GM21515 (cell line): ENCODE data around the gene TBCCD1.

Experiments
- ATAC-seq: cut with Tn5 transposase; IDR thresholded peaks from one replicate; pipeline ENCODE4 v1.9.1; 2021; ENCODE audit not compliant: unreplicated experiment

TBCCD1 gene

GRCh38 chr3:186567072-186567921, at the start of gene TBCCD1:
Gene TBCCD1, minus strand, starts transcription at chr3:186567339. Its CDS starts 3,010 bp downstream, at chr3:186564329.
- ATAC-seq, result peak; percentile 52

- no peak for ATAC-seq
Observed at GRCh38 chr3:186616299-186616617, 49.1 kb upstream of the TBCCD1 start.

GRCh38 chr3:186614597-186615483, 47.7 kb upstream of the TBCCD1 start:
- ATAC-seq, result peak; percentile 71

- no peak for ATAC-seq
Observed at GRCh38 chr3:186614266-186614596, 47.1 kb upstream of the TBCCD1 start.

- no peak for ATAC-seq
Observed at GRCh38 chr3:186613637-186614265, 46.6 kb upstream of the TBCCD1 start.

- no peak for ATAC-seq
Observed at GRCh38 chr3:186612721-186613636, 45.8 kb upstream of the TBCCD1 start, which contains the start of gene AHSG. Gene AHSG, plus strand, starts transcription at chr3:186613060. Its CDS starts 82 bp downstream, at chr3:186613142.

- ATAC-seq, result no peak
Observed at GRCh38 chr3:186612065-186612464, 44.9 kb upstream of the TBCCD1 start.

- ATAC-seq, result no peak
Observed at GRCh38 chr3:186609247-186609868, 42.2 kb upstream of the TBCCD1 start.

GRCh38 chr3:186608624-186609215, 41.6 kb upstream of the TBCCD1 start:
- no peak for ATAC-seq

GRCh38 chr3:186605561-186606545, 38.7 kb upstream of the TBCCD1 start:
- ATAC-seq, result no peak

GRCh38 chr3:186605078-186605477, 37.9 kb upstream of the TBCCD1 start:
- no peak for ATAC-seq

GRCh38 chr3:186603159-186603558, 36.0 kb upstream of the TBCCD1 start:
- no peak for ATAC-seq

- ATAC-seq, result no peak
Observed at GRCh38 chr3:186600896-186601295, 33.8 kb upstream of the TBCCD1 start.

GRCh38 chr3:186599785-186600166, 32.6 kb upstream of the TBCCD1 start:
- no peak for ATAC-seq

GRCh38 chr3:186599142-186599784, 32.1 kb upstream of the TBCCD1 start:
- no peak for ATAC-seq

- ATAC-seq, result no peak
Observed at GRCh38 chr3:186598794-186599141, 31.6 kb upstream of the TBCCD1 start.

GRCh38 chr3:186598108-186598784, 31.1 kb upstream of the TBCCD1 start:
- ATAC-seq, result no peak
